Measurements from ENCODE around the gene GAS2L2. TPM values are rescaled to one million over a fixed set of nuclear protein-coding genes. Genes with fewer than 3 reads are reported as not detected.

GAS2L2 gene
- total RNA-seq, 1 donor from 2014 or later: 0.27 TPM

- Mint-ChIP-seq H3K27ac (ENCODE audit: unreplicated experiment) (no peak overlapping the region), H3K27me3 (ENCODE audit: unreplicated experiment) (no peaks in the 10 kb centered on the region), H3K4me3 (ENCODE audit: unreplicated experiment) (no peak overlapping the region), H3K4me1 (ENCODE audit: low read depth, unreplicated experiment) (peaks cover 2% of the 10 kb centered on the region), H3K9me3 (ENCODE audit: unreplicated experiment) (no peaks in the 10 kb centered on the region), H3K36me3 (ENCODE audit: unreplicated experiment) (no peaks in the 10 kb centered on the region)
- TF ChIP-seq CTCF (IDR thresholded peaks at IDR 0.05; ENCODE audit: partially characterized antibody, unreplicated experiment): no peak
- DNase-seq: no peak
These were observed 42.1 kb downstream of the GAS2L2 start for GRCh38 chr17:35710950-35711349.

GRCh38 chr17:35709874-35710273, 43.2 kb downstream of the GAS2L2 start:
- no peak overlapping the region for H3K4me3 Mint-ChIP-seq (ENCODE audit: unreplicated experiment)
- no peak overlapping the region for H3K27ac Mint-ChIP-seq (ENCODE audit: unreplicated experiment)
- H3K4me1 Mint-ChIP-seq (ENCODE audit: low read depth, unreplicated experiment): peaks cover 2% of the 10 kb centered on the region
- H3K36me3 Mint-ChIP-seq (ENCODE audit: unreplicated experiment): no peaks in the 10 kb centered on the region
- no peaks in the 10 kb centered on the region for H3K27me3 Mint-ChIP-seq (ENCODE audit: unreplicated experiment)
- no peak for TF ChIP-seq CTCF (IDR thresholded peaks at IDR 0.05; ENCODE audit: partially characterized antibody, unreplicated experiment)
- no peaks in the 10 kb centered on the region for H3K9me3 Mint-ChIP-seq (ENCODE audit: unreplicated experiment)
- no peak for DNase-seq

GRCh38 chr17:35708951-35709350, 44.1 kb downstream of the GAS2L2 start:
- Mint-ChIP-seq H3K9me3 (ENCODE audit: unreplicated experiment) (no peaks in the 10 kb centered on the region), H3K4me1 (ENCODE audit: low read depth, unreplicated experiment) (peaks cover 2% of the 10 kb centered on the region), H3K27ac (ENCODE audit: unreplicated experiment) (no peak overlapping the region), H3K4me3 (ENCODE audit: unreplicated experiment) (no peak overlapping the region), H3K27me3 (ENCODE audit: unreplicated experiment) (no peaks in the 10 kb centered on the region), H3K36me3 (ENCODE audit: unreplicated experiment) (no peaks in the 10 kb centered on the region)
- no peak for DNase-seq
- TF ChIP-seq CTCF (IDR thresholded peaks at IDR 0.05; ENCODE audit: partially characterized antibody, unreplicated experiment): no peak

GRCh38 chr17:35708149-35708548, 44.9 kb downstream of the GAS2L2 start:
- H3K27ac Mint-ChIP-seq (ENCODE audit: unreplicated experiment): no peak overlapping the region
- DNase-seq: no peak
- no peaks in the 10 kb centered on the region for H3K27me3 Mint-ChIP-seq (ENCODE audit: unreplicated experiment)
- no peaks in the 10 kb centered on the region for H3K36me3 Mint-ChIP-seq (ENCODE audit: unreplicated experiment)
- peaks cover 2% of the 10 kb centered on the region for H3K4me1 Mint-ChIP-seq (ENCODE audit: low read depth, unreplicated experiment)
- TF ChIP-seq CTCF (IDR thresholded peaks at IDR 0.05; ENCODE audit: partially characterized antibody, unreplicated experiment): no peak
- H3K9me3 Mint-ChIP-seq (ENCODE audit: unreplicated experiment): no peaks in the 10 kb centered on the region
- H3K4me3 Mint-ChIP-seq (ENCODE audit: unreplicated experiment): no peak overlapping the region

- DNase-seq: no peak
- no peak overlapping the region for H3K27ac Mint-ChIP-seq (ENCODE audit: unreplicated experiment)
- no peak overlapping the region for H3K4me3 Mint-ChIP-seq (ENCODE audit: unreplicated experiment)
- H3K9me3 Mint-ChIP-seq (ENCODE audit: unreplicated experiment): peaks cover 3% of the 10 kb centered on the region
- peaks cover 1% of the 10 kb centered on the region for H3K27me3 Mint-ChIP-seq (ENCODE audit: unreplicated experiment)
- TF ChIP-seq CTCF (IDR thresholded peaks at IDR 0.05; ENCODE audit: partially characterized antibody, unreplicated experiment): no peak
- H3K36me3 Mint-ChIP-seq (ENCODE audit: unreplicated experiment): peaks cover 6% of the 10 kb centered on the region
- no peaks in the 10 kb centered on the region for H3K4me1 Mint-ChIP-seq (ENCODE audit: low read depth, unreplicated experiment)
These were observed 47.3 kb downstream of the GAS2L2 start for GRCh38 chr17:35705705-35706104.

Measured in glutamatergic neuron (in vitro differentiated cells).